CD4-positive, alpha-beta T cell (primary cell): Measurements from ENCODE around the gene C4BPA. TPM values are rescaled to one million over a fixed set of nuclear protein-coding genes. Genes with fewer than 3 reads are reported as not detected.

ENCODE experiments used
- ATAC-seq: fragments of 200-7000 bp; cut with Tn5 transposase; one replicate; pipeline ENCODE4 v1.10.0; 2022; ENCODE audit warnings: mild to moderate bottlenecking; ENCODE audit not compliant: poor library complexity
- CTCF ChIA-PET: fragments of 350-600 bp; sonication (Branson Sonifier 250); formaldehyde crosslinking; loops from one replicate; lab custom pipeline; 2021; ENCODE audit warnings: antibody characterized with exemption, inconsistent platforms; lab: Charles Lee
- POLR2A ChIA-PET: fragments of 350-600 bp; sonication (Branson Sonifier 250); formaldehyde crosslinking; loops from one replicate; lab custom pipeline; 2021; ENCODE audit warnings: antibody characterized with exemption, inconsistent platforms; lab: Charles Lee
- DNase-seq, 14 experiments: peaks; one replicate each; pipeline ENCODE4 v3.0.0-alpha.2; 2013 to 2020; ENCODE audit warnings: mixed read lengths in 2 of 14
- H3K27ac ChIP-seq, 2 donors: one replicate each; pipeline versions ENCODE4 v1.5.1 to v1.7.0; 2013; ENCODE audit warnings: low read length in 2 of 2, low read depth in 1 of 2, mild to moderate bottlenecking in 1 of 2
- H3K27me3 ChIP-seq, 2 experiments: 1 replicate in 1 of 2; 2 replicates in 1 of 2; pipeline versions ENCODE4 v1.6.1 to v1.7.0; 2013; ENCODE audit warnings: low read length in 2 of 2, control low read depth in 1 of 2, mild to moderate bottlenecking in 1 of 2, moderate library complexity in 1 of 2; ENCODE audit not compliant: insufficient read depth in 2 of 2, control insufficient read depth in 1 of 2
- H3K36me3 ChIP-seq: one replicate; pipeline ENCODE4 v1.6.1; 2013; ENCODE audit warnings: low read length, control low read depth; ENCODE audit not compliant: insufficient read depth
- H3K4me1 ChIP-seq: one replicate; pipeline ENCODE4 v1.6.1; 2013; ENCODE audit warnings: low read length, control low read depth; ENCODE audit not compliant: insufficient read depth
- H3K4me3 ChIP-seq: one replicate; pipeline ENCODE4 v1.5.1; 2013; ENCODE audit warnings: mild to moderate bottlenecking, low read length, moderate library complexity
- H3K9me3 ChIP-seq, 2 experiments: 1 replicate in 1 of 2; 2 replicates in 1 of 2; pipeline versions ENCODE4 v1.6.1 to v1.7.0; 2013; ENCODE audit warnings: low read length in 2 of 2, mild to moderate bottlenecking in 2 of 2, control low read depth in 1 of 2, moderate library complexity in 1 of 2; ENCODE audit not compliant: control insufficient read depth in 1 of 2, insufficient read depth in 1 of 2
- H3K27ac Mint-ChIP-seq: one replicate; pipeline ENCODE4 v1.8.0; 2020; ENCODE audit warnings: mixed read lengths
- H3K27me3 Mint-ChIP-seq: one replicate; pipeline ENCODE4 v1.8.0; 2021; ENCODE audit warnings: mixed read lengths
- H3K36me3 Mint-ChIP-seq: one replicate; pipeline ENCODE4 v1.8.0; 2021; ENCODE audit warnings: low read depth, mixed read lengths
- H3K4me1 Mint-ChIP-seq: one replicate; pipeline ENCODE4 v1.8.0; 2021; ENCODE audit warnings: low read depth, mixed read lengths
- H3K4me3 Mint-ChIP-seq: one replicate; pipeline ENCODE4 v1.8.0; 2020; ENCODE audit warnings: mild to moderate bottlenecking, mixed read lengths
- H3K9me3 Mint-ChIP-seq: one replicate; pipeline ENCODE4 v1.8.0; 2020; ENCODE audit warnings: mixed read lengths
- intact Hi-C, 2 experiments: fragments of 100-400 bp; cut with DNase I in 1 of 2; cut with micrococcal nuclease in 1 of 2; formaldehyde crosslinking; loops; one replicate each; pipeline versions ENCODE4 v1.15.1 to v1.9.0; 2023 to 2025; cut with DNase I, micrococcal nuclease
- total RNA-seq, 174 experiments: library from RNA in 2 of 174; stranded (reverse) in 2 of 174; gene quantifications; one replicate each; pipeline ENCODE4 v1.2.3 and lab custom pipeline; 2021 to 2026
- TF ChIP-seq, protein P1 (sequence below): fragments of 200-600 bp; IDR thresholded peaks from one replicate; pipeline ENCODE4 v1.8.0; 2022; ENCODE audit warnings: antibody characterized with exemption, mild to moderate bottlenecking

C4BPA gene
- total RNA-seq, 2 experiments from 2014 or later: not detected

- POLR2A ChIA-PET: interaction anchor here (0.8 to 1.3 kb wide), 4 partner anchors 9 to 248 kb away, joined by 3 to 5 read pairs (median 4); partner anchors contain the start of genes CD55 and PFKFB2
- peak in 5 of 14 experiments; percentile 5 to 78 (median 7) for DNase-seq
These were observed 15.1 kb upstream of the C4BPA start, which contains the start of gene C4BPB for GRCh38 chr1:207088701-207089626. Gene C4BPB, plus strand, starts transcription at chr1:207088860. Its CDS starts 672 bp downstream, at chr1:207089532.

GRCh38 chr1:207089627-207090355, 14.2 kb upstream of the C4BPA start:
- Mint-ChIP-seq H3K36me3 (no peaks in the 10 kb centered on the region), H3K27ac (peak overlapping the region; percentile 67), H3K4me1 (peaks cover 18% of the 10 kb centered on the region), H3K4me3 (peak overlapping the region; percentile 85), H3K9me3 (no peaks in the 10 kb centered on the region), H3K27me3 (peaks cover 6% of the 10 kb centered on the region)
- ChIA-PET CTCF (interaction anchor here (0.8 to 1.8 kb wide), 3 partner anchors 40 to 409 kb away, joined by 3 to 9 read pairs (median 5); no protein-coding TSS in a partner anchor), POLR2A (interaction anchor here (0.8 to 1.3 kb wide), 4 partner anchors 8 to 247 kb away, joined by 3 to 5 read pairs (median 4); partner anchors contain the start of genes CD55 and PFKFB2)
- peak overlapping the region; percentile 43 for H3K4me3 ChIP-seq
- ATAC-seq (no peak), DNase-seq (no peak)
- H3K9me3 ChIP-seq: no peaks in the 10 kb centered on the region
- no peaks in the 10 kb centered on the region for H3K36me3 ChIP-seq
- intact Hi-C loops: loop anchor here (5.0 to 10.0 kb wide), 2 partner anchors 93 to 235 kb away; partner anchors contain the start of gene CD55 (in 1 of the 2)
- TF ChIP-seq, protein P1, sequence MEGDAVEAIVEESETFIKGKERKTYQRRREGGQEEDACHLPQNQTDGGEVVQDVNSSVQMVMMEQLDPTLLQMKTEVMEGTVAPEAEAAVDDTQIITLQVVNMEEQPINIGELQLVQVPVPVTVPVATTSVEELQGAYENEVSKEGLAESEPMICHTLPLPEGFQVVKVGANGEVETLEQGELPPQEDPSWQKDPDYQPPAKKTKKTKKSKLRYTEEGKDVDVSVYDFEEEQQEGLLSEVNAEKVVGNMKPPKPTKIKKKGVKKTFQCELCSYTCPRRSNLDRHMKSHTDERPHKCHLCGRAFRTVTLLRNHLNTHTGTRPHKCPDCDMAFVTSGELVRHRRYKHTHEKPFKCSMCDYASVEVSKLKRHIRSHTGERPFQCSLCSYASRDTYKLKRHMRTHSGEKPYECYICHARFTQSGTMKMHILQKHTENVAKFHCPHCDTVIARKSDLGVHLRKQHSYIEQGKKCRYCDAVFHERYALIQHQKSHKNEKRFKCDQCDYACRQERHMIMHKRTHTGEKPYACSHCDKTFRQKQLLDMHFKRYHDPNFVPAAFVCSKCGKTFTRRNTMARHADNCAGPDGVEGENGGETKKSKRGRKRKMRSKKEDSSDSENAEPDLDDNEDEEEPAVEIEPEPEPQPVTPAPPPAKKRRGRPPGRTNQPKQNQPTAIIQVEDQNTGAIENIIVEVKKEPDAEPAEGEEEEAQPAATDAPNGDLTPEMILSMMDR: no peak
- no peaks in the 10 kb centered on the region for H3K27me3 ChIP-seq
- peaks cover 10% of the 10 kb centered on the region for H3K4me1 ChIP-seq
- no peak overlapping the region for H3K27ac ChIP-seq

More at GRCh38 chr1:207088701-207089626, 15.1 kb upstream of the C4BPA start, which contains the start of gene C4BPB:
- Histone ChIP-seq H3K27me3 (no peaks in the 10 kb centered on the region), H3K9me3 (no peaks in the 10 kb centered on the region), H3K27ac (no peak within 1 kb of the TSS), H3K4me1 (peaks cover 13% of the 10 kb centered on the region), H3K4me3 (peak within 1 kb of the TSS; percentile 43), H3K36me3 (no peaks in the 10 kb centered on the region)
- TF ChIP-seq, protein P1: no peak
- Mint-ChIP-seq H3K27me3 (peaks cover 10% of the 10 kb centered on the region), H3K9me3 (no peaks in the 10 kb centered on the region), H3K27ac (peak within 1 kb of the TSS; percentile 67), H3K4me3 (peak within 1 kb of the TSS; percentile 85), H3K4me1 (peaks cover 22% of the 10 kb centered on the region), H3K36me3 (no peaks in the 10 kb centered on the region)
- peak; percentile 82 for ATAC-seq
- CTCF ChIA-PET: interaction anchor here (0.8 to 1.8 kb wide), 3 partner anchors 39 to 410 kb away, joined by 3 to 9 read pairs (median 5); no protein-coding TSS in a partner anchor
- intact Hi-C loops: loop anchor here (5.0 to 10.0 kb wide), 2 partner anchors 93 to 236 kb away; partner anchors contain the start of gene CD55 (in 1 of the 2)
